VCaP (cell line): ENCODE results near the gene SNAP25.

Source experiments
- H3K27ac ChIP-seq: fragments of 450-650 bp; 2 replicates; pipeline ENCODE4 v1.5.1; 2017
- TF ChIP-seq, protein P1 (sequence below): fragments of 450-650 bp; conservative IDR thresholded peaks from 2 replicates; pipeline ENCODE4 v1.5.1; 2017; ENCODE audit warnings: mild to moderate bottlenecking, moderate library complexity

SNAP25 gene

DNA sequence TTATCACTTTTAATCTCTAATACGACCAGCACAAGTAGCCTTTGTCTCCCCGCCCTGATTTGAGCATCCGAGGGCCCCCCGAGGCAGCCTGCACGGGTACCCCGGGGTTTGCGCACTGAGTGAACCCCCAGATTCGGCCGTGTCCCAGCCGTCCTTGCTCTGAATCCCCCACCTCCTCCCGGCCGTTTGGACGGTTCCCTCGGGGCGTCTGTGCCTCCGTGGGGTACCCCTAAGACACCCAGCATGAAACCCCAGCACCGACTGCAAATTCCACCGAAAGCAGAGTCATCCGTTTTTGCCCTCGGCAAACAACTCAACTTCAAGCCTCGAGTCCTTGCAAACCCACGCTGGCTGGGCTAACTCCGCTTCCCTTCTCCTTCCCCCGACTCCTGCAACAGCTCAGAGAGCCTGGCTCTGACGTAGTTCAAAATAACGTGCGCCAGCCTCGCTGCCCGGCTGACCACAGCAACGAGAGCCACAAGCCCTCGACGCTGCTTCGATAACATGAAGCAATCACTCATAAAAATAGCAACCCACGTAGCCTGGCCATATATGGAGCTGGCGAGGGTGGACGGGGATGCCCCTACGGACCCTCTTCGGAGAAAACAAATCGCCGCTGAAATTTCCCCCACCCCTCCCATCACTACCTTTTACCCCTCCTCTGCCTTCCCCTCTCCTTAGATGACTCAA lies 764 bp upstream of the SNAP25 start:
- peak overlapping the region; percentile 85 for H3K27ac ChIP-seq
- TF ChIP-seq, protein P1, sequence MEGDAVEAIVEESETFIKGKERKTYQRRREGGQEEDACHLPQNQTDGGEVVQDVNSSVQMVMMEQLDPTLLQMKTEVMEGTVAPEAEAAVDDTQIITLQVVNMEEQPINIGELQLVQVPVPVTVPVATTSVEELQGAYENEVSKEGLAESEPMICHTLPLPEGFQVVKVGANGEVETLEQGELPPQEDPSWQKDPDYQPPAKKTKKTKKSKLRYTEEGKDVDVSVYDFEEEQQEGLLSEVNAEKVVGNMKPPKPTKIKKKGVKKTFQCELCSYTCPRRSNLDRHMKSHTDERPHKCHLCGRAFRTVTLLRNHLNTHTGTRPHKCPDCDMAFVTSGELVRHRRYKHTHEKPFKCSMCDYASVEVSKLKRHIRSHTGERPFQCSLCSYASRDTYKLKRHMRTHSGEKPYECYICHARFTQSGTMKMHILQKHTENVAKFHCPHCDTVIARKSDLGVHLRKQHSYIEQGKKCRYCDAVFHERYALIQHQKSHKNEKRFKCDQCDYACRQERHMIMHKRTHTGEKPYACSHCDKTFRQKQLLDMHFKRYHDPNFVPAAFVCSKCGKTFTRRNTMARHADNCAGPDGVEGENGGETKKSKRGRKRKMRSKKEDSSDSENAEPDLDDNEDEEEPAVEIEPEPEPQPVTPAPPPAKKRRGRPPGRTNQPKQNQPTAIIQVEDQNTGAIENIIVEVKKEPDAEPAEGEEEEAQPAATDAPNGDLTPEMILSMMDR = no peak

GRCh38 chr20:10219452-10219791 lies 792 bp downstream of the SNAP25 start:
- peak overlapping the region; percentile 85 for H3K27ac ChIP-seq
- TF ChIP-seq, protein P1 = 0 out of 2 replicates have a peak, but pooled peaks have one; percentile 5

DNA sequence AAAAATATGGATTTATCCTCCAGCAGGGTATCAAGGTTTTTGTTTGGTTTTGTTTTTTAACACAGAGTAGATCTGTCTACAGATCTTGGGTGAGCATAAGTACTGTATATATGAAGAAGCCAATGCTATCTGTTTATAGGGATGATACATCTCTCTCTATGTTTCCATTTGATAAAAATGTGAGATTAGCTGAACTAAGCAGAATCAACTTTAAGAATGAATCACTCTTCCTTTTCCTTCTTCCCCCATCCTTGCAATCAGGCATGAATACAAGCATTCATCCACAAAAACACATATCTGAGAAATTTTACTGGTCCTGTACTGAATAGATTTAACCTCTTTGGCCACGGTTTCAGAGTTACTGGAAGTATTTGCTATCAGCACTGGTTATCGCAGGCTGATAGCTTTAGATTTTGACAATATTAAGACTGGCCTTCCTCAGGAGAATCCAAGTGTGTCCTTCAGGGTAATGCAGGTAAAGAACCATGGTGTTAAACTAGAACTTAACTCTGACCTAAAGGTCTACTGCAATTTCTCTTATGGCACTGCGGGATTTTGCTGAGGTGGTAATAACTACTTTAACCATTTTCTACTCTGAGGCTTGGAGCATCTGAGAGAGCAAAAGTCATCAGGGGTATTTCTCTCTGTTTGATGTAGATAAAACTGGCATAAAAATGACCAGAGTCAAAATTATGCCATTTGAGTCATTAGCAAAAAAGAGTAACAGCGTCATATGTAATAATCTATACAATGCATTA lies 1.5 kb downstream of the SNAP25 start:
- TF ChIP-seq, protein P1 = no peak
- H3K27ac ChIP-seq = peak overlapping the region; percentile 85; the same call in 1 of the 2 replicates

DNA sequence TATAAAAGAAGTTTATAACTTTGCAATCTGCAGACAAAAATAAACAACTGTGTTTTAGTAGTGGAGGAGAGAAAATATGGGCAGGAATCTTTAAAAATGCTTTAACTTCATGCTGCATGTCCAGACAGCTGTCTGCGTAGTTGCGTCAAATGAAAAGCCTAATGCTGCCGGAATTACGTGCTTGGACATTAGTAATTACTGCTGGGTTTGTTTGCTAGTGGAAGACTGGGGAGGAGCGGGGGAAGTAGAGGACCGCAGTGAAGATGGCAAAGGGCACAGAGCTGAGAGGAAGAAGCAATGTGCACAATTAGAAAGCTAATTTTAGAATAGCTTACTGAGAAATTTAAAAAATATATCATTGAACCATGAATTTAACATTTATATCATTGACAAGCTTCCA lies 2.4 kb downstream of the SNAP25 start:
- H3K27ac ChIP-seq = no peak overlapping the region
- TF ChIP-seq, protein P1 = no peak

GRCh38 chr20:10225439-10226060 lies 6.9 kb downstream of the SNAP25 start:
- no peak overlapping the region for H3K27ac ChIP-seq
- TF ChIP-seq, protein P1 = peak; percentile 48

DNA sequence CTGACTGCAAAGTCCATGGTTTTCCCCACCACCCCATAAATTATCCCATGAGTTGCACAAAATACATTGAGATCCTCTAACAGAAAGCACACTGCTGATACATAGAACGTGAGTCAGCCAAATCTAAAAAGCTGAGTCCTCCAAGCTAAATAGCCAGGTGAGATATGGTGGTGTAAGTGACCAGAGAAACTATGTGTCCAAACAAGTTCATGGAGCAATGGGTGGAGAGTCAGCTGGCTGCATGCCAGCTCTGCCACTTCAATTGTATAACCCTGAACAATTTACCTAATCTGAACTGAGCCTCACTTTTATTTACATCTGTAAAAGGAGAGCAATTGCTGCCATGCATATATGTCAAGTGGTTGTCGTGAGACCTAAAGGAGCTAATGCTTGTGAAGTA lies 9.7 kb downstream of the SNAP25 start:
- TF ChIP-seq, protein P1 = no peak
- no peak overlapping the region for H3K27ac ChIP-seq

GRCh38 chr20:10231290-10231689 lies 12.7 kb downstream of the SNAP25 start:
- TF ChIP-seq, protein P1 = no peak
- H3K27ac ChIP-seq = no peak overlapping the region
